ENCODE measurements around the gene TBC1D25.

Gene TBC1D25

GRCh38 chrX:48493890-48494364 is 45.6 kb upstream of the TBC1D25 start:
- peak; percentile 55 for TF ChIP-seq CTCF (IDR thresholded peaks at IDR 0.05; ENCODE audit: low read depth, low read length)
- no peaks in the 10 kb centered on the region for H3K9me3 ChIP-seq
- no peak overlapping the region for H3K4me3 ChIP-seq (ENCODE audit: low read depth, low read length)
- no peaks in the 10 kb centered on the region for H3K27me3 ChIP-seq
- no peaks in the 10 kb centered on the region for H3K4me1 ChIP-seq
- peak; percentile 63 for DNase-seq
- no peaks in the 10 kb centered on the region for H3K36me3 ChIP-seq

- Histone ChIP-seq H3K36me3 (no peaks in the 10 kb centered on the region), H3K4me1 (no peaks in the 10 kb centered on the region), H3K9me3 (no peaks in the 10 kb centered on the region), H3K27me3 (no peaks in the 10 kb centered on the region), H3K4me3 (ENCODE audit: low read depth, low read length) (no peak overlapping the region)
- TF ChIP-seq CTCF (IDR thresholded peaks at IDR 0.05; ENCODE audit: low read depth, low read length), result no peak
- DNase-seq, result no peak
Measured at GRCh38 chrX:48496660-48497059, 42.9 kb upstream of the TBC1D25 start.

GRCh38 chrX:48497871-48498270 is 41.6 kb upstream of the TBC1D25 start:
- Histone ChIP-seq H3K4me3 (ENCODE audit: low read depth, low read length) (no peak overlapping the region), H3K9me3 (no peaks in the 10 kb centered on the region), H3K27me3 (no peaks in the 10 kb centered on the region), H3K36me3 (no peaks in the 10 kb centered on the region), H3K4me1 (no peaks in the 10 kb centered on the region)
- DNase-seq, result no peak
- TF ChIP-seq CTCF (IDR thresholded peaks at IDR 0.05; ENCODE audit: low read depth, low read length), result no peak

- DNase-seq, result no peak
- no peak overlapping the region for H3K4me3 ChIP-seq (ENCODE audit: low read depth, low read length)
- H3K4me1 ChIP-seq, result no peaks in the 10 kb centered on the region
- no peaks in the 10 kb centered on the region for H3K9me3 ChIP-seq
- H3K27me3 ChIP-seq, result no peaks in the 10 kb centered on the region
- no peak for TF ChIP-seq CTCF (IDR thresholded peaks at IDR 0.05; ENCODE audit: low read depth, low read length)
- no peaks in the 10 kb centered on the region for H3K36me3 ChIP-seq
Measured at GRCh38 chrX:48498374-48498809, 41.1 kb upstream of the TBC1D25 start.

- Histone ChIP-seq H3K36me3 (no peaks in the 10 kb centered on the region), H3K4me1 (no peaks in the 10 kb centered on the region), H3K4me3 (ENCODE audit: low read depth, low read length) (no peak overlapping the region), H3K27me3 (no peaks in the 10 kb centered on the region), H3K9me3 (no peaks in the 10 kb centered on the region)
- DNase-seq, result no peak
- no peak for TF ChIP-seq CTCF (IDR thresholded peaks at IDR 0.05; ENCODE audit: low read depth, low read length)
Measured at GRCh38 chrX:48504261-48504660, 35.3 kb upstream of the TBC1D25 start.

- no peak for DNase-seq
- H3K4me1 ChIP-seq, result no peaks in the 10 kb centered on the region
- H3K27me3 ChIP-seq, result no peaks in the 10 kb centered on the region
- H3K4me3 ChIP-seq (ENCODE audit: low read depth, low read length), result no peak overlapping the region
- no peaks in the 10 kb centered on the region for H3K36me3 ChIP-seq
- TF ChIP-seq CTCF (IDR thresholded peaks at IDR 0.05; ENCODE audit: low read depth, low read length), result no peak
- H3K9me3 ChIP-seq, result no peaks in the 10 kb centered on the region
Measured at GRCh38 chrX:48505481-48505880, 34.0 kb upstream of the TBC1D25 start.

Data from BE2C (cell line).